Thymus (tissue), 11 donors: ENCODE data around the gene TANC1. TPM values are rescaled to one million over a fixed set of nuclear protein-coding genes. Genes with fewer than 3 reads are reported as not detected.

Experiments used
- DNase-seq, 9 donors: peaks; one replicate each; pipeline ENCODE4 v3.0.0-alpha.2; 2013; ENCODE audit warnings: low spot score in 9 of 9, low read depth in 6 of 9, missing footprints in 1 of 9
- H3K27ac ChIP-seq, 2 donors: one replicate each; pipeline ENCODE4 v1.5.1; 2013; ENCODE audit warnings: control low read depth in 1 of 2, low read depth in 1 of 2, low read length in 1 of 2, mild to moderate bottlenecking in 1 of 2, moderate library complexity in 1 of 2
- H3K27me3 ChIP-seq, 2 donors: one replicate each; pipeline ENCODE4 v1.5.1; 2013; ENCODE audit warnings: low read length in 1 of 2; ENCODE audit not compliant: control insufficient read depth in 2 of 2, insufficient read depth in 1 of 2
- H3K36me3 ChIP-seq, 2 donors: one replicate each; pipeline ENCODE4 v1.5.1; 2013; ENCODE audit warnings: low read length in 1 of 2, mild to moderate bottlenecking in 1 of 2, moderate library complexity in 1 of 2; ENCODE audit not compliant: control insufficient read depth in 2 of 2, insufficient read depth in 2 of 2
- H3K4me1 ChIP-seq, 2 donors: one replicate each; pipeline ENCODE4 v1.5.1; 2013; ENCODE audit warnings: low read length in 2 of 2; ENCODE audit not compliant: control insufficient read depth in 2 of 2, insufficient read depth in 2 of 2
- H3K4me3 ChIP-seq, 2 donors: one replicate each; pipeline ENCODE4 v1.5.1; 2013; ENCODE audit warnings: low read length in 2 of 2, control low read depth in 1 of 2, mild to moderate bottlenecking in 1 of 2
- H3K9me3 ChIP-seq, 2 donors: one replicate each; pipeline ENCODE4 v1.5.1; 2013; ENCODE audit warnings: low read length in 1 of 2, mild to moderate bottlenecking in 1 of 2; ENCODE audit not compliant: control insufficient read depth in 2 of 2, insufficient read depth in 1 of 2
- WGBS: extraction: QIAGEN DNeasy Blood & Tissue Kit; methylation state at CpG from one replicate; pipeline ENCODE4 v1.1.7; 2013; 5-methylcytosine and 5-hydroxymethylcytosine counted together
- polyA plus RNA-seq: library from polyadenylated mRNA; stranded (reverse); fragments of 200-250 nt; gene quantifications from one replicate; pipeline ENCODE4 v1.2.3, GENCODE V29; 2013
- total RNA-seq: library from RNA; stranded (reverse); fragments of 120-200 nt; gene quantifications from one replicate; pipeline ENCODE4 v1.2.4, GENCODE V29; 2013
- donor health status: healthy.

Gene TANC1
- total and polyA plus RNA-seq, 2 donors = 3.5 to 13.0 TPM

DNA sequence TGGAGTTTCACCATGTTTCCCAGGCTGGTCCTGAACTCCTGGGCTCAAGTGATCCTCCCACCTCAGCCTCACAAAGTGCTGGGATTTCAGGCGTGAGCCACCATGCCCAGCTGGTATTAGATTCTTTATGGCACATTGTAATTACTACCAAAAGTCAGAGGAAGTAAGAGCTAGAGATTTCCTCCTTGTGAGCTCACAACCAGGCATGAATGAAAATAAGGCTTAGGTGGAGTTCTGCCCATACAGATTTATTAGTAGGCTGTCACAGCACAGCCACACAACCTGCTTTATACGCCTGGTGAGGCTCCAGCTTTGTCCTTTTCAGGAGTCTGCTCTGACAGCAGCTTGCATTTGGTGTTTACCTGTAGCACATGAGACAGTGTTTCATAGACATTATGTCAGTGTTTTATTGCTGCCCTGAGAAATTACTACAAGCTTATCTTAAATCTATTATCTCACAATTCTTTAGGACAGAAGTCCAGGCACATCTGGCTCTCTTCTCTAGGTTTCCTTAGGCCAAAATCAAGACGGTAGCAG, 156.6 kb downstream of the TANC1 start:
- Histone ChIP-seq H3K36me3 (no peaks in the 10 kb centered on the region), H3K27ac (peak overlapping the region; percentile 78), H3K9me3 (peaks cover 0 to 5% of the 10 kb centered on the region in 2 donors), H3K4me3 (no peak overlapping the region), H3K27me3 (no peaks in the 10 kb centered on the region), H3K4me1 (peaks cover 31 to 43% of the 10 kb centered on the region in 2 donors)
- WGBS = 85% methylated on average over 3 of the region's 3 CpGs
- peak in 1 of 9 donors; percentile 34 for DNase-seq

DNA sequence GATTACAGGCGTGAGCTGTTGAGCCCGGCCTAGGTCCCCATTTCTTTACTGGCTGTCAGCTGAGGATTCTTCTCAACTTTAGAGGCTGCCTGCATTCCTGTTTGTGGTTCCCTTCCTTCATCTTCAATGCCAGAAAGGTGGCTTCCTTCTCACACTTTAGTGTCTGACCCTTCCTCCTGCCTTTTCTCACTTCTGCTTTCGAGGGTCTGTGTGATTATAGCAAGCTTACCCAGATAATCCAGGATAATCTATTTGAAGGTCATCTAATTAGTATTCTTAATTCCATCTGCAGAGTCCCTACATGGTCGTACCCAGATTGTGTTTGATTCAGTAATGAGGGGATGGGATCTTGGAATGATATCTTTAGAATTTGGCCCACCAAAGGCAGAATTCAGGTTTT, 157.4 kb downstream of the TANC1 start:
- WGBS = 93% methylated on average over 4 of the region's 4 CpGs
- H3K4me3 ChIP-seq = no peak overlapping the region
- no peaks in the 10 kb centered on the region for H3K27me3 ChIP-seq
- H3K27ac ChIP-seq = peak overlapping the region in 1 of 2 donors; percentile 59
- DNase-seq = no peak
- H3K9me3 ChIP-seq = peaks cover 0 to 5% of the 10 kb centered on the region in 2 donors
- peaks cover 33 to 48% of the 10 kb centered on the region in 2 donors for H3K4me1 ChIP-seq
- H3K36me3 ChIP-seq = no peaks in the 10 kb centered on the region

DNA sequence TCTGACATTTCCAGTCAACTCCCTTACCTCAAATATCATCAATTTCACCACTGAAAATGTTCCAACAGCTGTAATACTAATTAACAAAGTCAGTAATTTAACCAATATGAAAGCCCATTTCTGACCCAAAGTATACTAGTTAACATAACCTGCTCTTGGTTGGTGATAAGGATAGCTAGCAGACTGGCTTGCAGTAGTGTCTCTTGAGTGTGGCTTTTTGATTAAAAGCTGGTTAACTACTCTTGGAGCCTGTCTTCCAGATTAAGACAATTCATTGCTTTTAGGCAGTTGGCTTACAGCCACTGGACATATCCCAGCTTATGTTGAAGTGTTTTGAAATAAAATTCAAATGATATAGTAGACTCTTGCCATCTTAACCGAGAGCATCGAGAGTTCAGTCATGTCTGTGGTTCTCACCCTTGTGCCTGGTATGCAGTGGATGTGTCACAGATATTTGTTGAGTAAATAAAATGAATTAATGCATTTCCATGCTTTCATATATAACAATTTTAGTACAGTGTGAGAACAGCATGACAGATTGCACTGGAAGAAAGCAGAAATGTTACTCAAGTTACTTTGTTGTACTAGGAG, 158.1 kb downstream of the TANC1 start:
- H3K27ac ChIP-seq = no peak overlapping the region
- H3K4me3 ChIP-seq = no peak overlapping the region
- peaks cover 0 to 5% of the 10 kb centered on the region in 2 donors for H3K9me3 ChIP-seq
- H3K27me3 ChIP-seq = no peaks in the 10 kb centered on the region
- H3K4me1 ChIP-seq = peaks cover 38 to 54% of the 10 kb centered on the region in 2 donors
- no peak for DNase-seq
- no peaks in the 10 kb centered on the region for H3K36me3 ChIP-seq
- 91% methylated on average over 2 of the region's 2 CpGs for WGBS

DNA sequence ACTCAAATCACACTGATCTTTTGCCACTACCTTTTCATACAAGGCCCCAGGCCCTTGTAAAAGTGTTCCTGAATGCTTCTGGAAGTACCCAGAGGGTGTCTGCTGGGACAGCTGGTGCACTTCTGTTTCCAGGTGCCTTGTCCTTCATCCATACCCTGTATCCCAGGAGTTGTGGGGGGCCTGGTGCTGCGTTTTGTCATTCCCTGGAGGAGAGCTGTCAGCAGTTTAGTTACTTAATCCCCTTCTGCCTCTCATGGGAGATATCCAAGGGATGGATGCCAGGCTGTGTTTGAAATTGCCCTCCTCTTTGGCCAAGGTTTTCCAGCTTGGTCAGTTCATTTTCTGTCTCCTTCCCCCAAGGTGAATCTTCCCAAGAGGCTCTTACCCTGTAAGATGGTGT, 159.8 kb downstream of the TANC1 start:
- Histone ChIP-seq H3K9me3 (peaks cover 0 to 1% of the 10 kb centered on the region in 2 donors), H3K36me3 (no peaks in the 10 kb centered on the region), H3K27ac (no peak overlapping the region), H3K4me1 (peaks cover 41 to 58% of the 10 kb centered on the region in 2 donors), H3K4me3 (no peak overlapping the region), H3K27me3 (no peaks in the 10 kb centered on the region)
- no peak for DNase-seq
- 92% methylated on average over 1 of the region's 1 CpG for WGBS

DNA sequence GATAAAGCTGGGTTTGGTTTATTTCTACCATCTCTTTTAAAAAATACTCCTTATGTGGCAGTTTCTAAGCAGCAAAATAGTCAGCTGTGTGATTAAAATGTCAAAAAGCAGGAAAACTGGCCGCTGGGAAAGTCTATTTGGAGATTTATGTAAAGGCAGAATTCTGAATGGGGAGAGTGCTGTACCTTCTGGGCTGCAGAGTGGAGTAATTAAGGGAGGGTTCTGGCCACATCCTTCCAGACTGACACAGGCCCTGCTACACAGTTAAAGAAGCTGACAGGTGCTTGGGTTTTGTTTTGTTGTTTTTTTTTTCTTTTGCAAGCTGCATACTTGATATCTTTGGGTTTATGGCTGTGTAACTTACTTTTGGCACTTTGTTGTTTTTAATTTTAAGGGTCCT, 160.8 kb downstream of the TANC1 start:
- Histone ChIP-seq H3K27me3 (no peaks in the 10 kb centered on the region), H3K4me1 (peaks cover 35 to 56% of the 10 kb centered on the region in 2 donors), H3K9me3 (no peaks in the 10 kb centered on the region), H3K36me3 (no peaks in the 10 kb centered on the region), H3K4me3 (no peak overlapping the region), H3K27ac (peak overlapping the region; percentile 90 to 91)
- DNase-seq = peak in 5 of 9 donors; percentile 53 to 83 (median 54)
- WGBS = 5% methylated on average over 1 of the region's 1 CpG

- Histone ChIP-seq H3K27ac (peak overlapping the region; percentile 90 to 91), H3K36me3 (no peaks in the 10 kb centered on the region), H3K9me3 (no peaks in the 10 kb centered on the region), H3K27me3 (no peaks in the 10 kb centered on the region), H3K4me1 (peaks cover 29 to 51% of the 10 kb centered on the region in 2 donors), H3K4me3 (no peak overlapping the region)
- DNase-seq = no peak
- WGBS = 38% methylated on average over 13 of the region's 13 CpGs
Measured at GRCh38 chr2:159129824-159130223, 161.4 kb downstream of the TANC1 start.

DNA sequence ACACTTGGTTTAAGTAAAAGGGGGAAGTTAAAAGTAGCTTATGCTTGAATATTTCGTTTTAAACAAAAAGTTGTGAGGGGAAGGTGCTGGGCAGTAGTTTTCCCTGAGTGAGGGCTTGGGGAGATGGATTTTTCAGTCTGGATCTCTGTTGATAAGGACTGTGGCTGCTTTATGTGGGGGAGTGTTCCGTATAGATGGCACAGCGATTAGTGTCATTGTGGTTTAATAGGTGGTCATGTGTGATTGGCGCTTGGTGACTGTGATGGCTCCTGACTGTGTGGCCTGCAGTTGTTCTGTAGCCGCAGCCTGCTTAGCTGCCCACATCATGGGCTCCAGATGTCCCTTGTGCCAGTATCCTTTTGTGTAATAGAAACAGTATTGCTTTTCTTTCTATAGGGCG, 161.9 kb downstream of the TANC1 start:
- no peak overlapping the region for H3K4me3 ChIP-seq
- no peak for DNase-seq
- no peaks in the 10 kb centered on the region for H3K36me3 ChIP-seq
- no peaks in the 10 kb centered on the region for H3K27me3 ChIP-seq
- no peaks in the 10 kb centered on the region for H3K9me3 ChIP-seq
- peaks cover 26 to 46% of the 10 kb centered on the region in 2 donors for H3K4me1 ChIP-seq
- H3K27ac ChIP-seq = peak overlapping the region; percentile 55 to 90
- whole genome bisulfite sequencing = 44% methylated on average over 6 of the region's 6 CpGs

DNA sequence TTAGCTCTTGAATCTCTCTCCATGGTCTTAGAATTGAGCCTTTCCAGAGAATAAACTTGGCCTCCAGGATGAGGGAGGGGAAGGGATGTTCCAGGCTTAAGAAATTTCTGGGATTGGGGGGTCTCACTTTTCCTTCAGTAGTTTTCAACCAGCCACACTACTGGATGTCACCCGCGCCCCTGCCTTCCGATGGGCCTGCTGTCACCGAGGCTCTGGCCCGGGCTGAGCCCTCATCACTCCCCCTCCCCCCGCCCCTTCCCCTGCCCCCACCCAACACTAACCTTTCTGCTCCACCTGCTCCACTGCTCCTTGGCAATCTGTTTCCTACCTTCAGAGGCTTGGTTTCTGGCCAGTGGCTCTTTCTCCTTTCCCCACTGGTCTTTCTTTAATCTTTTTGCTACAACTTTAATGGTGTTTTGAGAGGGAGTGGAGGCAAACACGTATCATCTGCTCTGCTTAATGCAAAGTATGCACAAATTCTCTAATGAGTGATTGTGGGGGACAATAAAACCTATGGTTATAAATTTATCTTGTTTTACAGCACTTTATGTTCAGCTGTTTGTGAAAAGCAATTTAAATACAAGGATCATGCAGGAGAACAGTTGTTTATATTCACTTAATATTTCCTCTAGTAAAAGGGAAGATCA, 162.9 kb downstream of the TANC1 start:
- H3K4me1 ChIP-seq = peaks cover 26 to 41% of the 10 kb centered on the region in 2 donors

GRCh38 chr2:159131914-159132281, 163.5 kb downstream of the TANC1 start:
- Histone ChIP-seq H3K27me3 (no peaks in the 10 kb centered on the region), H3K9me3 (no peaks in the 10 kb centered on the region), H3K4me1 (peaks cover 26 to 41% of the 10 kb centered on the region in 2 donors), H3K27ac (no peak overlapping the region), H3K4me3 (no peak overlapping the region), H3K36me3 (no peaks in the 10 kb centered on the region)
- 73% methylated on average over 4 of the region's 4 CpGs for WGBS
- no peak for DNase-seq

More for the DNA sequence above, 162.9 kb downstream of the TANC1 start:
- H3K27ac ChIP-seq = no peak overlapping the region
- DNase-seq = no peak
- no peaks in the 10 kb centered on the region for H3K27me3 ChIP-seq
- H3K9me3 ChIP-seq = no peaks in the 10 kb centered on the region
- no peak overlapping the region for H3K4me3 ChIP-seq
- 92% methylated on average over 7 of the region's 7 CpGs for WGBS
- no peaks in the 10 kb centered on the region for H3K36me3 ChIP-seq
